Panc1 (cell line): ENCODE measurements around the gene SPATA33. TPM values are rescaled to one million over a fixed set of nuclear protein-coding genes. Genes with fewer than 3 reads are reported as not detected.

Experiments
- ATAC-seq: fragments of 200-7000 bp; cut with Tn5 transposase; 2 replicates; pipeline ENCODE4 v1.9.1; 2020; ENCODE audit warnings: mild to moderate bottlenecking, moderate library complexity
- BruUV-seq: library from RNA; stranded (reverse); fragments of 400-500 nt; replicated peaks from 2 replicates; lab custom pipeline; 2021; lab: Mats Ljungman, UMichigan
- CTCF ChIA-PET: fragments of 300-600 bp; sonication (Branson Sonifier 250); formaldehyde crosslinking; loops from one replicate; lab custom pipeline; 2022; ENCODE audit warnings: antibody characterized with exemption; lab: Charles Lee
- POLR2A ChIA-PET: fragments of 300-600 bp; sonication (Branson Sonifier 250); formaldehyde crosslinking; loops from one replicate; lab custom pipeline; 2022; ENCODE audit warnings: antibody characterized with exemption; lab: Charles Lee
- DNase-seq: peaks from one replicate; pipeline ENCODE4 v3.0.0-alpha.2; 2010; ENCODE audit warnings: low read depth, low spot score
- H3K27ac ChIP-seq: 2 replicates; pipeline ENCODE4 v1.5.1; 2011; ENCODE audit warnings: mild to moderate bottlenecking, low read length, inconsistent platforms
- H3K27me3 ChIP-seq: fragments of 200-500 bp; sonication (Bioruptor generic); 2 replicates; pipeline ENCODE4 v1.6.0; 2014; ENCODE audit warnings: low read length, inconsistent platforms; ENCODE audit not compliant: control insufficient read depth, insufficient read depth
- H3K36me3 ChIP-seq: fragments of 200-500 bp; sonication (Bioruptor generic); 2 replicates; pipeline ENCODE4 v1.5.1; 2014; ENCODE audit warnings: inconsistent platforms, mild to moderate bottlenecking, low read length, moderate library complexity; ENCODE audit not compliant: control insufficient read depth, insufficient read depth
- H3K4me1 ChIP-seq: 2 replicates; pipeline ENCODE4 v1.5.1; 2011; ENCODE audit warnings: inconsistent platforms, mild to moderate bottlenecking, low read length, moderate library complexity; ENCODE audit not compliant: control insufficient read depth, insufficient read depth
- H3K4me3 ChIP-seq, 2 experiments: 2 replicates each; pipeline ENCODE4 v1.5.1; 2011 to 2012; ENCODE audit warnings: low read depth in 2 of 2, low read length in 2 of 2, mild to moderate bottlenecking in 2 of 2, inconsistent platforms in 1 of 2, moderate library complexity in 1 of 2
- H3K9me3 ChIP-seq: fragments of 200-500 bp; sonication (Bioruptor generic); 2 replicates; pipeline ENCODE4 v1.5.1; 2014; ENCODE audit warnings: low read depth, mild to moderate bottlenecking, inconsistent platforms, low read length, moderate library complexity; ENCODE audit not compliant: control insufficient read depth, insufficient read depth
- CTCF ChIP-seq: fragments of 450-650 bp; IDR thresholded peaks from 2 replicates; pipeline ENCODE4 v1.5.1; 2017; ENCODE audit warnings: mild to moderate bottlenecking
- POLR2AphosphoS5 ChIP-seq: IDR thresholded peaks from 2 replicates; pipeline ENCODE4 v1.6.1; 2012; ENCODE audit warnings: mild to moderate bottlenecking, low read depth, low read length, moderate library complexity
- REST ChIP-seq, 2 experiments: IDR thresholded peaks; 2 replicates each; pipeline ENCODE4 v1.6.1; 2011 to 2012; ENCODE audit warnings: low read depth in 2 of 2, control low read depth in 1 of 2, low read length in 1 of 2, mild to moderate bottlenecking in 1 of 2, moderate library complexity in 1 of 2; ENCODE audit not compliant: insufficient read depth in 1 of 2
- SIN3A ChIP-seq: IDR thresholded peaks from 2 replicates; pipeline ENCODE4 v1.6.1; 2012; ENCODE audit warnings: low read depth, mild to moderate bottlenecking, low read length, moderate library complexity, borderline replicate concordance; ENCODE audit not compliant: insufficient read depth
- TCF7L2 ChIP-seq: IDR thresholded peaks from 2 replicates; pipeline ENCODE4 v1.6.1; 2011; ENCODE audit warnings: mild to moderate bottlenecking, low read depth, low read length, inconsistent platforms
- in situ Hi-C: cut with HindIII; loops from 2 replicates; pipeline ENCODE4 v1.10.0; 2016; ENCODE audit warnings: low sequenced_read_pairs, low pct_unique_long_range_greater_than_20kb
- intact Hi-C: fragments of 100-400 bp; cut with micrococcal nuclease; formaldehyde crosslinking; loops from one replicate; pipeline ENCODE4 v1.10.0; 2022; ENCODE audit not compliant: unreplicated experiment
- total RNA-seq: library from RNA; stranded (reverse); gene quantifications from one replicate; pipeline ENCODE4 v1.2.1, GENCODE V29; 2021; ENCODE audit not compliant: unreplicated experiment

SPATA33 gene
- total RNA-seq, 1 experiment from 2014 or later: 18.3 TPM

- Histone ChIP-seq H3K27me3 (no peaks in the 10 kb centered on the region), H3K4me3 (no peak overlapping the region), H3K27ac (no peak overlapping the region), H3K36me3 (no peaks in the 10 kb centered on the region), H3K9me3 (no peaks in the 10 kb centered on the region), H3K4me1 (no peaks in the 10 kb centered on the region)
- CTCF ChIA-PET: no interaction called here
- intact Hi-C loops (no loop called here), in situ Hi-C loops (no loop called here)
- TF ChIP-seq SIN3A (no peak), TCF7L2 (no peak), CTCF (no peak), POLR2AphosphoS5 (no peak), REST (IDR thresholded peaks at IDR 0.05; ENCODE audit: insufficient read depth in 1 of 2, low read depth in 2 of 2, low read length in 1 of 2) (no peak)
- DNase-seq (no peak), ATAC-seq (no peak)
- BruUV-seq: no TSS peak
- POLR2A ChIA-PET: no interaction called here
Observed at GRCh38 chr16:89667633-89668032, 10.0 kb downstream of the SPATA33 start.

GRCh38 chr16:89668790-89669158 lies 11.1 kb downstream of the SPATA33 start:
- no peak for ATAC-seq
- no peak for TF ChIP-seq CTCF
- TF ChIP-seq REST (IDR thresholded peaks at IDR 0.05; ENCODE audit: insufficient read depth in 1 of 2, low read depth in 2 of 2, low read length in 1 of 2): no peak
- TF ChIP-seq POLR2AphosphoS5: no peak
- no peak for TF ChIP-seq TCF7L2
- no peak for TF ChIP-seq SIN3A

More at GRCh38 chr16:89668790-89669158, 11.1 kb downstream of the SPATA33 start:
- Histone ChIP-seq H3K27ac (no peak overlapping the region), H3K36me3 (no peaks in the 10 kb centered on the region), H3K9me3 (no peaks in the 10 kb centered on the region), H3K4me1 (no peaks in the 10 kb centered on the region), H3K27me3 (no peaks in the 10 kb centered on the region), H3K4me3 (no peak overlapping the region)
- DNase-seq: no peak
- in situ Hi-C loops: no loop called here
- ChIA-PET CTCF (no interaction called here), POLR2A (no interaction called here)
- intact Hi-C loops: no loop called here
- BruUV-seq: no TSS peak
